Erythroblast (primary cell): ENCODE measurements around the gene IRX4.

Experiments
- GATA1 ChIP-seq: IDR thresholded peaks from 2 replicates; pipeline ENCODE4 v1.6.1; 2011; ENCODE audit warnings: low read depth, mild to moderate bottlenecking, control low read depth, low read length, moderate library complexity
- POLR2A ChIP-seq: IDR thresholded peaks from 2 replicates; pipeline ENCODE4 v1.6.1; 2011; ENCODE audit warnings: mild to moderate bottlenecking, low read length

DNA sequence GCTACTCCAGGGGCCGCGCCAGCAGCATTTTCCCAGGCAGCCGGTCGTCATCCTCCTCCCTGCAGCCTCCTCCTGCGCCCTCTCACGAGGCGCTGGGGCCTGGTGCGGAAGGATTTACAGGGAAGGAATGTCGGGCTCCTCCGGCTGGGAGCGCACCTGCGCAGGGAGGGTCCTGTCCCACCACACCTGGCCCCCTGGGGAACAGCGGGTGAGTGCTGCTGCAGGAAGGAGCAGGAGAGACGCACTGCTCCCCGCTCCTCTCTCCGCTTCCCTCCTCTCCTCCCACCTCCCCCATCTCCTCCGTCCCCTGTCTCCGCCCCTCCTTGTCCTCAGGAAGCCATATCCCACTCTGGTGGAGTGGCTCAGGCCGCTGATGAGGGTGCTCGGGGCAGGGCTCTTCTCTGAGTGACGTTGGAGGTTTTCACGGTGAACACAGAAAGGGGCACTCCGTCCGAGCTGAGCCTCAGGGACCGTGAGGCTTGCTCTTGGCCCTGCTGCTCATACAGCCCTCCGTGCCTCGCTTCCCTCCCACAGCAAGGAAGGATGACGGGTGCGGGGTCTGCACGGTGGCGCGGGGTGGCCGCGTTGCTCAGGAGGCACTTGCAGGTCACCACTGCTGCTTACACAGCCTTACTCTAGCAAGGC, 31.3 kb downstream of the IRX4 start:
- no peak for TF ChIP-seq POLR2A
- no peak for TF ChIP-seq GATA1
